Measurements from ENCODE around the gene KIAA2012.

DNA sequence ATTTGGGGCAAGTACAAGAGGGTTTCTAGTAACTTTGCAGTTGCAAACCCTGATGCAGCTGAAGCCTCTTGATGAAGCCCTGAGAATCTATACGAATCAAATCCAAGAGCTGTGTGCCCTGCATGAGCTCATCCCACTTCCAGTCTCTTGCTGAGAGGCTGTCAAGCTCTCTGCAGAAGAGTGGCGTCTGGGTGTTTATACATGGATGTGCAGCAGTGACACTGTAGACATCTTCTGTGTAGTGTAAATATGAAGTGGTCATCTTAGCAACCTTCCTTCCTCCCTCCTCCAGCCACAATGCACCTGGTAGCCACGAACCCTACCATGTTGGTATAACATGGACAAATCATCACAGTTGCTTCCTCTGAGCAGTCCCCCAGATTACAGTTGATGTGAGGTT is 18.4 kb upstream of the KIAA2012 start:
- TF ChIP-seq ARNTL (CRISPR knock-in tag; IDR thresholded peaks at IDR 0.05; ENCODE audit: borderline replicate concordance, low read depth) (no peak), SNAI2 (CRISPR knock-in tag; IDR thresholded peaks at IDR 0.05) (no peak), TCF4 (CRISPR knock-in tag; IDR thresholded peaks at IDR 0.05; ENCODE audit: borderline replicate concordance) (no peak), ESRRG (CRISPR knock-in tag; IDR thresholded peaks at IDR 0.05) (no peak), CSRNP3 (CRISPR knock-in tag; IDR thresholded peaks at IDR 0.05) (no peak), RARB (CRISPR knock-in tag; IDR thresholded peaks at IDR 0.05) (no peak), CSDC2 (CRISPR knock-in tag; IDR thresholded peaks at IDR 0.05) (no peak), TSHZ2 (CRISPR knock-in tag; IDR thresholded peaks at IDR 0.05) (no peak), ZFP3 (CRISPR knock-in tag; IDR thresholded peaks at IDR 0.05) (no peak), ZC3H10 (CRISPR knock-in tag; IDR thresholded peaks at IDR 0.05) (no peak), ZNF565 (CRISPR knock-in tag; conservative IDR thresholded peaks at IDR 0.05; ENCODE audit: low read depth) (no peak), ZNF70 (CRISPR knock-in tag; IDR thresholded peaks at IDR 0.05) (no peak)
- TF ChIP-seq, protein P1, sequence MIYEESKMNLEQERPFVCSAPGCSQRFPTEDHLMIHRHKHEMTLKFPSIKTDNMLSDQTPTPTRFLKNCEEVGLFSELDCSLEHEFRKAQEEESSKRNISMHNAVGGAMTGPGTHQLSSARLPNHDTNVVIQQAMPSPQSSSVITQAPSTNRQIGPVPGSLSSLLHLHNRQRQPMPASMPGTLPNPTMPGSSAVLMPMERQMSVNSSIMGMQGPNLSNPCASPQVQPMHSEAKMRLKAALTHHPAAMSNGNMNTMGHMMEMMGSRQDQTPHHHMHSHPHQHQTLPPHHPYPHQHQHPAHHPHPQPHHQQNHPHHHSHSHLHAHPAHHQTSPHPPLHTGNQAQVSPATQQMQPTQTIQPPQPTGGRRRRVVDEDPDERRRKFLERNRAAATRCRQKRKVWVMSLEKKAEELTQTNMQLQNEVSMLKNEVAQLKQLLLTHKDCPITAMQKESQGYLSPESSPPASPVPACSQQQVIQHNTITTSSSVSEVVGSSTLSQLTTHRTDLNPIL (CRISPR knock-in tag; IDR thresholded peaks at IDR 0.05; ENCODE audit: low read depth) = no peak
- TF ChIP-seq, protein P2, sequence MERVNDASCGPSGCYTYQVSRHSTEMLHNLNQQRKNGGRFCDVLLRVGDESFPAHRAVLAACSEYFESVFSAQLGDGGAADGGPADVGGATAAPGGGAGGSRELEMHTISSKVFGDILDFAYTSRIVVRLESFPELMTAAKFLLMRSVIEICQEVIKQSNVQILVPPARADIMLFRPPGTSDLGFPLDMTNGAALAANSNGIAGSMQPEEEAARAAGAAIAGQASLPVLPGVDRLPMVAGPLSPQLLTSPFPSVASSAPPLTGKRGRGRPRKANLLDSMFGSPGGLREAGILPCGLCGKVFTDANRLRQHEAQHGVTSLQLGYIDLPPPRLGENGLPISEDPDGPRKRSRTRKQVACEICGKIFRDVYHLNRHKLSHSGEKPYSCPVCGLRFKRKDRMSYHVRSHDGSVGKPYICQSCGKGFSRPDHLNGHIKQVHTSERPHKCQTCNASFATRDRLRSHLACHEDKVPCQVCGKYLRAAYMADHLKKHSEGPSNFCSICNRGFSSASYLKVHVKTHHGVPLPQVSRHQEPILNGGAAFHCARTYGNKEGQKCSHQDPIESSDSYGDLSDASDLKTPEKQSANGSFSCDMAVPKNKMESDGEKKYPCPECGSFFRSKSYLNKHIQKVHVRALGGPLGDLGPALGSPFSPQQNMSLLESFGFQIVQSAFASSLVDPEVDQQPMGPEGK (CRISPR knock-in tag; IDR thresholded peaks at IDR 0.05; ENCODE audit: borderline replicate concordance) = no peak
